ENCODE results near the gene ZMYND19. TPM values are rescaled to one million over a fixed set of nuclear protein-coding genes. Genes with fewer than 3 reads are reported as not detected.
"Not testable (repeated sequence)": the region's sequence is repeated elsewhere in the genome, so short reads cannot be mapped to it uniquely, and the experiment has no call there.

The ZMYND19 gene
- total RNA-seq, 2 experiments from 2014 or later, result 50.9 to 52.5 TPM

GRCh38 chr9:137564134-137564533 is 26.2 kb downstream of the ZMYND19 start:
- intact Hi-C loops (cut with micrococcal nuclease), result no loop called here
- H3K4me3 Mint-ChIP-seq, result no peak overlapping the region
- H3K27me3 Mint-ChIP-seq (ENCODE audit: low read depth), result no peaks in the 10 kb centered on the region
- H3K36me3 Mint-ChIP-seq (ENCODE audit: low read depth), result peaks cover 24% of the 10 kb centered on the region
- no peak for DNase-seq
- peaks cover 3% of the 10 kb centered on the region for H3K4me1 Mint-ChIP-seq (ENCODE audit: low read depth)
- H3K9me3 Mint-ChIP-seq, result no peaks in the 10 kb centered on the region
- no peak overlapping the region for H3K27ac Mint-ChIP-seq
- CTCF ChIA-PET, result interaction anchor here (0.9 to 1.1 kb wide), 2 partner anchors 12 to 19 kb away, joined by 3 read pairs; no protein-coding TSS in a partner anchor

GRCh38 chr9:137558127-137558526 is 32.2 kb downstream of the ZMYND19 start:
- CTCF ChIA-PET, result interaction anchor here (1.3 kb wide), 1 partner anchor 23 kb away, joined by 3 read pairs; no protein-coding TSS in a partner anchor
- Mint-ChIP-seq H3K9me3 (no peaks in the 10 kb centered on the region), H3K4me1 (ENCODE audit: low read depth) (peaks cover 3% of the 10 kb centered on the region), H3K4me3 (no peak overlapping the region), H3K27me3 (ENCODE audit: low read depth) (no peaks in the 10 kb centered on the region), H3K36me3 (ENCODE audit: low read depth) (peaks cover 21% of the 10 kb centered on the region), H3K27ac (no peak overlapping the region)
- no peak for DNase-seq
- intact Hi-C loops (cut with micrococcal nuclease), result no loop called here

GRCh38 chr9:137556069-137556838 is 34.1 kb downstream of the ZMYND19 start:
- Mint-ChIP-seq H3K4me3 (no peak overlapping the region), H3K4me1 (ENCODE audit: low read depth) (peaks cover 12% of the 10 kb centered on the region), H3K27ac (no peak overlapping the region), H3K27me3 (ENCODE audit: low read depth) (no peaks in the 10 kb centered on the region), H3K9me3 (no peaks in the 10 kb centered on the region), H3K36me3 (ENCODE audit: low read depth) (peaks cover 12% of the 10 kb centered on the region)
- CTCF ChIA-PET, result no interaction called here
- DNase-seq, result no peak
- intact Hi-C loops (cut with micrococcal nuclease), result no loop called here

- H3K4me3 Mint-ChIP-seq, result no peak overlapping the region
- intact Hi-C loops (cut with micrococcal nuclease), result no loop called here
- peaks cover 14% of the 10 kb centered on the region for H3K4me1 Mint-ChIP-seq (ENCODE audit: low read depth)
- peaks cover 11% of the 10 kb centered on the region for H3K36me3 Mint-ChIP-seq (ENCODE audit: low read depth)
- DNase-seq, result no peak
- H3K9me3 Mint-ChIP-seq, result no peaks in the 10 kb centered on the region
- no peaks in the 10 kb centered on the region for H3K27me3 Mint-ChIP-seq (ENCODE audit: low read depth)
- CTCF ChIA-PET, result no interaction called here
- no peak overlapping the region for H3K27ac Mint-ChIP-seq
Observed at GRCh38 chr9:137555179-137555578, 35.1 kb downstream of the ZMYND19 start.

- Mint-ChIP-seq H3K9me3 (no peaks in the 10 kb centered on the region), H3K4me3 (no peak overlapping the region), H3K27me3 (ENCODE audit: low read depth) (no peaks in the 10 kb centered on the region), H3K27ac (peak overlapping the region; percentile 36), H3K4me1 (ENCODE audit: low read depth) (peaks cover 20% of the 10 kb centered on the region), H3K36me3 (ENCODE audit: low read depth) (peaks cover 9% of the 10 kb centered on the region)
- CTCF ChIA-PET, result no interaction called here
- intact Hi-C loops (cut with micrococcal nuclease), result no loop called here
- no peak for DNase-seq
Observed at GRCh38 chr9:137554349-137554748, 36.0 kb downstream of the ZMYND19 start.

- H3K27me3 Mint-ChIP-seq (ENCODE audit: low read depth); DNase-seq; H3K4me3 Mint-ChIP-seq; intact Hi-C loops (cut with micrococcal nuclease); H3K9me3 Mint-ChIP-seq; H3K36me3 Mint-ChIP-seq (ENCODE audit: low read depth): not testable (repeated sequence)
- H3K4me1 Mint-ChIP-seq (ENCODE audit: low read depth), result peaks cover 20% of the 10 kb centered on the region
- peak overlapping the region; percentile 10 for H3K27ac Mint-ChIP-seq
- CTCF ChIA-PET, result interaction anchor here (0.7 kb wide), 1 partner anchor 111 kb away, joined by 3 read pairs; no protein-coding TSS in a partner anchor
Observed at GRCh38 chr9:137553654-137554053, 36.7 kb downstream of the ZMYND19 start.

GRCh38 chr9:137552022-137552768 is 38.1 kb downstream of the ZMYND19 start:
- Mint-ChIP-seq H3K27ac (peak overlapping the region; percentile 51), H3K27me3 (ENCODE audit: low read depth) (no peaks in the 10 kb centered on the region), H3K9me3 (no peaks in the 10 kb centered on the region), H3K4me1 (ENCODE audit: low read depth) (peaks cover 20% of the 10 kb centered on the region), H3K4me3 (peak overlapping the region; percentile 79), H3K36me3 (ENCODE audit: low read depth) (peaks cover 6% of the 10 kb centered on the region)
- intact Hi-C loops (cut with micrococcal nuclease), result no loop called here
- DNase-seq, result peak; percentile 29
- CTCF ChIA-PET, result interaction anchor here (0.5 to 1.2 kb wide), 7 partner anchors 11 to 485 kb away, joined by 3 read pairs; no protein-coding TSS in a partner anchor

GRCh38 chr9:137551264-137552021 is 38.9 kb downstream of the ZMYND19 start, which contains the start of gene MRPL41:
MRPL41 (plus strand) TSS chr9:137551879; CDS start chr9:137552082, 203 bp downstream.
- DNase-seq, result peak; percentile 86
- CTCF ChIA-PET, result interaction anchor here (0.7 to 1.2 kb wide), 5 partner anchors 11 to 37 kb away, joined by 3 read pairs; no protein-coding TSS in a partner anchor
- H3K27ac Mint-ChIP-seq, result peak within 1 kb of the TSS; percentile 51
- no peaks in the 10 kb centered on the region for H3K9me3 Mint-ChIP-seq
- no peaks in the 10 kb centered on the region for H3K27me3 Mint-ChIP-seq (ENCODE audit: low read depth)
- peak within 1 kb of the TSS; percentile 79 for H3K4me3 Mint-ChIP-seq
- peaks cover 6% of the 10 kb centered on the region for H3K36me3 Mint-ChIP-seq (ENCODE audit: low read depth)
- intact Hi-C loops (cut with micrococcal nuclease), result loop anchor here (1.0 to 2.0 kb wide), 2 partner anchors 27 to 54 kb away; partner anchors contain the start of genes ARRDC1 and DPH7
- peaks cover 20% of the 10 kb centered on the region for H3K4me1 Mint-ChIP-seq (ENCODE audit: low read depth)

- H3K36me3 Mint-ChIP-seq (ENCODE audit: low read depth); H3K9me3 Mint-ChIP-seq; H3K27ac Mint-ChIP-seq; H3K27me3 Mint-ChIP-seq (ENCODE audit: low read depth); DNase-seq: not testable (repeated sequence)
- Mint-ChIP-seq H3K4me1 (ENCODE audit: low read depth) (peaks cover 23% of the 10 kb centered on the region), H3K4me3 (peak overlapping the region; percentile 59)
- CTCF ChIA-PET, result interaction anchor here (0.6 kb wide), 1 partner anchor 26 kb away, joined by 3 read pairs; no protein-coding TSS in a partner anchor
- intact Hi-C loops (cut with micrococcal nuclease), result loop anchor here (1.0 to 2.0 kb wide), 3 partner anchors 16 to 54 kb away; partner anchors contain the start of genes ARRDC1 and DPH7
Observed at GRCh38 chr9:137550958-137551263, 39.4 kb downstream of the ZMYND19 start.

- Mint-ChIP-seq H3K27ac (no peak within 1 kb of the TSS), H3K9me3 (no peaks in the 10 kb centered on the region), H3K4me1 (ENCODE audit: low read depth) (peaks cover 23% of the 10 kb centered on the region), H3K36me3 (ENCODE audit: low read depth) (peaks cover 3% of the 10 kb centered on the region), H3K4me3 (peak within 1 kb of the TSS; percentile 68), H3K27me3 (ENCODE audit: low read depth) (no peaks in the 10 kb centered on the region)
- intact Hi-C loops (cut with micrococcal nuclease), result loop anchor here (1.0 to 2.0 kb wide), 2 partner anchors 15 to 29 kb away; partner anchors contain the start of gene DPH7
- peak; percentile 68 for DNase-seq
- CTCF ChIA-PET, result interaction anchor here (0.6 kb wide), 2 partner anchors 15 to 27 kb away, joined by 3 read pairs; no protein-coding TSS in a partner anchor
Observed at GRCh38 chr9:137550231-137550621, 40.1 kb downstream of the ZMYND19 start, which contains the start of gene PNPLA7. PNPLA7 (minus strand) TSS chr9:137550402; CDS start chr9:137550197, 205 bp downstream.

- Mint-ChIP-seq H3K36me3 (ENCODE audit: low read depth) (no peaks in the 10 kb centered on the region), H3K9me3 (no peaks in the 10 kb centered on the region), H3K27ac (no peak overlapping the region), H3K4me3 (no peak overlapping the region), H3K4me1 (ENCODE audit: low read depth) (peaks cover 19% of the 10 kb centered on the region), H3K27me3 (ENCODE audit: low read depth) (no peaks in the 10 kb centered on the region)
- intact Hi-C loops (cut with micrococcal nuclease), result no loop called here
- no peak for DNase-seq
- CTCF ChIA-PET, result interaction anchor here (1.5 kb wide), 1 partner anchor 13 kb away, joined by 5 read pairs; no protein-coding TSS in a partner anchor
Observed at GRCh38 chr9:137547687-137548543, 42.4 kb downstream of the ZMYND19 start.
